CD8-positive, alpha-beta memory T cell (primary cell): Measurements from ENCODE around the gene COL25A1. TPM values are rescaled to one million over a fixed set of nuclear protein-coding genes. Genes with fewer than 3 reads are reported as not detected.

Experiments used
- CTCF ChIA-PET: fragments of 350-600 bp; sonication (Branson Sonifier 250); formaldehyde crosslinking; loops from one replicate; lab custom pipeline; 2021; ENCODE audit warnings: antibody characterized with exemption; lab: Charles Lee
- POLR2A ChIA-PET: fragments of 350-600 bp; sonication (Branson Sonifier 250); formaldehyde crosslinking; loops from one replicate; lab custom pipeline; 2021; ENCODE audit warnings: antibody characterized with exemption; lab: Charles Lee
- DNase-seq, 5 donors: peaks; one replicate each; pipeline versions ENCODE4 v3.0.0 to v3.0.0-alpha.2; 2020 to 2022; ENCODE audit warnings: mixed read lengths in 1 of 5
- H3K27ac ChIP-seq: one replicate; pipeline ENCODE4 v1.7.0; 2013; ENCODE audit warnings: low read depth, mild to moderate bottlenecking, low read length, moderate library complexity
- H3K27me3 ChIP-seq: 2 replicates; pipeline ENCODE4 v1.7.0; 2013; ENCODE audit warnings: low read length, mild to moderate bottlenecking; ENCODE audit not compliant: insufficient read depth, poor library complexity, severe bottlenecking
- H3K36me3 ChIP-seq: 2 replicates; pipeline ENCODE4 v1.7.0; 2013; ENCODE audit warnings: mild to moderate bottlenecking, low read length, moderate library complexity; ENCODE audit not compliant: insufficient read depth
- H3K4me1 ChIP-seq: 2 replicates; pipeline ENCODE4 v1.7.0; 2013; ENCODE audit warnings: mild to moderate bottlenecking, low read length, moderate library complexity; ENCODE audit not compliant: insufficient read depth
- H3K4me3 ChIP-seq: 2 replicates; pipeline ENCODE4 v1.7.0; 2013; ENCODE audit warnings: mild to moderate bottlenecking, low read length
- H3K9me3 ChIP-seq: 2 replicates; pipeline ENCODE4 v1.7.0; 2013; ENCODE audit warnings: mild to moderate bottlenecking, low read length
- H3K27ac Mint-ChIP-seq, 8 donors: one replicate each; pipeline ENCODE4 v1.8.0; 2020 to 2021; ENCODE audit warnings: mixed read lengths in 8 of 8, mild to moderate bottlenecking in 6 of 8, inconsistent platforms in 3 of 8, moderate library complexity in 3 of 8
- H3K27me3 Mint-ChIP-seq, 2 donors: one replicate each; pipeline ENCODE4 v1.8.0; 2020 to 2021; ENCODE audit warnings: mixed read lengths in 2 of 2, mild to moderate bottlenecking in 1 of 2, moderate library complexity in 1 of 2
- H3K36me3 Mint-ChIP-seq, 3 donors: one replicate each; pipeline ENCODE4 v1.8.0; 2020 to 2021; ENCODE audit warnings: mixed read lengths in 3 of 3, inconsistent platforms in 1 of 3, mild to moderate bottlenecking in 1 of 3
- H3K4me1 Mint-ChIP-seq, 3 donors: one replicate each; pipeline ENCODE4 v1.8.0; 2020 to 2021; ENCODE audit warnings: mixed read lengths in 3 of 3, inconsistent platforms in 1 of 3, mild to moderate bottlenecking in 1 of 3
- H3K4me3 Mint-ChIP-seq, 7 donors: one replicate each; pipeline ENCODE4 v1.8.0; 2020 to 2021; ENCODE audit warnings: mixed read lengths in 7 of 7, mild to moderate bottlenecking in 6 of 7, moderate library complexity in 4 of 7, inconsistent platforms in 2 of 7
- H3K9me3 Mint-ChIP-seq, 5 donors: one replicate each; pipeline ENCODE4 v1.8.0; 2020 to 2022; ENCODE audit warnings: mixed read lengths in 5 of 5, mild to moderate bottlenecking in 3 of 5, moderate library complexity in 2 of 5, inconsistent platforms in 1 of 5
- polyA plus RNA-seq: library from polyadenylated mRNA; unstranded; fragments of 300-500 nt; fragmentation: Illumina TruSeq; gene quantifications from one replicate; pipeline ENCODE4 v1.2.3, GENCODE V29; 2021
- total RNA-seq, 2 experiments: library from RNA; stranded (reverse); gene quantifications; one replicate each; pipeline ENCODE4 v1.2.3, GENCODE V29; 2021

Gene COL25A1
- total and polyA plus RNA-seq, 3 experiments from 2014 or later: not detected

DNA sequence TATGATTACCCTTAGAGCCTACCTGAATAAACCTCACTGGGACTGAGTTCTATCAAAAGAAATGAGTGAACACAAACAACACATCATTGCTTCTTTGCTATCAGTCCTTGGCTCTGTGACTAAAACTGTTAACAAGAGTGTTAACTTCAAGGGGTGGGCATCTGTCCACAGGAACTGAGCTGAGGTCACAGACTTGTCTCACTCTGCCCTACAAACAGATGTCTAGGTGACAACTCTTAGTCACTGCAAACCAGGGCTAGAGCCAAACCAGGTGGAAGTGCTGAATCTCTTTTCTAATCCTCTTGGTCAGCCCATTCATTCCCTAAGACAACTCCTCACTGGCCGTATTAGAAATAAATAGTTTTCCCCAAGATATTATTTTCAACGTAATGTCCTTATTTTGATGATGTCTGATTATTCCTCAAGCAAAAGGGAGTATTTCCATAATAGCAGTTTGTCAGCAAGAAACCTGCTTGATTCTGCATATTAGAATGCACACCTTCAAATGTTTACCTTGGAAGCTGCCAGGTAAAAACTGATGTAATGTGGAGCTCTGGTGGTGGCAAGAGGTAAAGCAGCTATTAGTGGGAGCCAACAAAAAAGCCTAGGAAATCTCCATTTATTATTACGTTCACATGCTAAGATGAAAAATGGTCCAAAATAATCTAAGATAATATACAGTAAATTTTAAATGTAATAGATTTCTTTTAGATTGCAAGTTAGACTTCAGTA, 4.0 kb downstream of the COL25A1 start:
- Mint-ChIP-seq H3K4me3 (no peak overlapping the region), H3K4me1 (peaks cover 11 to 21% (median 12%) of the 10 kb centered on the region in 3 donors), H3K36me3 (no peaks in the 10 kb centered on the region), H3K27me3 (peaks cover 50 to 72% of the 10 kb centered on the region in 2 donors), H3K27ac (no peak overlapping the region), H3K9me3 (no peaks in the 10 kb centered on the region)
- Histone ChIP-seq H3K27ac (no peak overlapping the region), H3K36me3 (no peaks in the 10 kb centered on the region), H3K4me3 (no peak overlapping the region), H3K9me3 (no peaks in the 10 kb centered on the region), H3K4me1 (peaks cover 9% of the 10 kb centered on the region), H3K27me3 (peaks cover 22% of the 10 kb centered on the region)
- no peak for DNase-seq
- POLR2A ChIA-PET: interaction anchor here (0.6 kb wide), 1 partner anchor 52 kb away, joined by 3 read pairs; no protein-coding TSS in a partner anchor
- CTCF ChIA-PET: no interaction called here

- Histone ChIP-seq H3K9me3 (no peaks in the 10 kb centered on the region), H3K36me3 (no peaks in the 10 kb centered on the region), H3K27me3 (peaks cover 17% of the 10 kb centered on the region), H3K27ac (no peak overlapping the region), H3K4me3 (no peak overlapping the region), H3K4me1 (peaks cover 4% of the 10 kb centered on the region)
- ChIA-PET CTCF (no interaction called here), POLR2A (no interaction called here)
- no peaks in the 10 kb centered on the region for H3K36me3 Mint-ChIP-seq
- no peak overlapping the region for H3K27ac Mint-ChIP-seq
- no peaks in the 10 kb centered on the region for H3K9me3 Mint-ChIP-seq
- DNase-seq: no peak
- H3K27me3 Mint-ChIP-seq: peaks cover 37 to 57% of the 10 kb centered on the region in 2 donors
- no peak overlapping the region for H3K4me3 Mint-ChIP-seq
- H3K4me1 Mint-ChIP-seq: peaks cover 3 to 6% (median 4%) of the 10 kb centered on the region in 3 donors
Observed at GRCh38 chr4:109296527-109296926, 5.9 kb downstream of the COL25A1 start.

- Mint-ChIP-seq H3K4me3 (no peak overlapping the region), H3K9me3 (no peaks in the 10 kb centered on the region), H3K27me3 (peaks cover 25 to 48% of the 10 kb centered on the region in 2 donors), H3K36me3 (no peaks in the 10 kb centered on the region), H3K4me1 (no peaks in the 10 kb centered on the region), H3K27ac (no peak overlapping the region)
- H3K9me3 ChIP-seq: no peaks in the 10 kb centered on the region
- no peak overlapping the region for H3K27ac ChIP-seq
- DNase-seq: no peak
- no peaks in the 10 kb centered on the region for H3K36me3 ChIP-seq
- CTCF ChIA-PET: no interaction called here
- H3K4me1 ChIP-seq: no peaks in the 10 kb centered on the region
- POLR2A ChIA-PET: no interaction called here
- H3K4me3 ChIP-seq: no peak overlapping the region
- peaks cover 8% of the 10 kb centered on the region for H3K27me3 ChIP-seq
Observed at GRCh38 chr4:109295081-109295480, 7.4 kb downstream of the COL25A1 start.

- Histone ChIP-seq H3K4me3 (no peak overlapping the region), H3K9me3 (no peaks in the 10 kb centered on the region), H3K27me3 (peaks cover 8% of the 10 kb centered on the region), H3K4me1 (no peaks in the 10 kb centered on the region), H3K27ac (no peak overlapping the region), H3K36me3 (no peaks in the 10 kb centered on the region)
- no peaks in the 10 kb centered on the region for H3K36me3 Mint-ChIP-seq
- H3K4me3 Mint-ChIP-seq: no peak overlapping the region
- no peak overlapping the region for H3K27ac Mint-ChIP-seq
- DNase-seq: no peak
- CTCF ChIA-PET: no interaction called here
- H3K4me1 Mint-ChIP-seq: no peaks in the 10 kb centered on the region
- H3K9me3 Mint-ChIP-seq: no peaks in the 10 kb centered on the region
- POLR2A ChIA-PET: no interaction called here
- peaks cover 19 to 46% of the 10 kb centered on the region in 2 donors for H3K27me3 Mint-ChIP-seq
Observed at GRCh38 chr4:109294468-109295020, 7.9 kb downstream of the COL25A1 start.

DNA sequence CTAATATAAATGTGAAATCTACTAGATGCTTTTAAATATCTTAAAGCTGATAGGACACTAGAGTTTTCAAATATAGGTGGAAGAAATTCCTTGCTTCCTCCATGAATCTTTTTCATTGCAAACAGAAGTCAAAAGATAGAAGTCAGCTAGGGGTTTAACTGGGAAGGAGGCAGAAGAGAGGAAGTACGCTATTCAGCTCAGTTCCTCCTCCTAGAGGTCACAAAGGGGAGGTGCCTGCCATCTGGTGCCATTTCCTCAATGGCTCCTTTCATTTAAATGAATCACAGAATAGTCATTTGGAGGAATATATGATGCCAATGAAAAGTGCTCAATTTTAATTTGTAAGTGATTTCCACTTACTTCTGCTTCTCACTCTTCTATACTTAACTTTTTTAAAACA, 8.5 kb downstream of the COL25A1 start:
- Mint-ChIP-seq H3K9me3 (no peaks in the 10 kb centered on the region), H3K27me3 (peaks cover 14 to 42% of the 10 kb centered on the region in 2 donors), H3K36me3 (no peaks in the 10 kb centered on the region), H3K4me3 (no peak overlapping the region), H3K4me1 (no peaks in the 10 kb centered on the region), H3K27ac (no peak overlapping the region)
- H3K36me3 ChIP-seq: no peaks in the 10 kb centered on the region
- ChIA-PET POLR2A (no interaction called here), CTCF (no interaction called here)
- H3K4me3 ChIP-seq: no peak overlapping the region
- H3K9me3 ChIP-seq: no peaks in the 10 kb centered on the region
- DNase-seq: no peak
- H3K4me1 ChIP-seq: no peaks in the 10 kb centered on the region
- H3K27me3 ChIP-seq: peaks cover 8% of the 10 kb centered on the region
- no peak overlapping the region for H3K27ac ChIP-seq

DNA sequence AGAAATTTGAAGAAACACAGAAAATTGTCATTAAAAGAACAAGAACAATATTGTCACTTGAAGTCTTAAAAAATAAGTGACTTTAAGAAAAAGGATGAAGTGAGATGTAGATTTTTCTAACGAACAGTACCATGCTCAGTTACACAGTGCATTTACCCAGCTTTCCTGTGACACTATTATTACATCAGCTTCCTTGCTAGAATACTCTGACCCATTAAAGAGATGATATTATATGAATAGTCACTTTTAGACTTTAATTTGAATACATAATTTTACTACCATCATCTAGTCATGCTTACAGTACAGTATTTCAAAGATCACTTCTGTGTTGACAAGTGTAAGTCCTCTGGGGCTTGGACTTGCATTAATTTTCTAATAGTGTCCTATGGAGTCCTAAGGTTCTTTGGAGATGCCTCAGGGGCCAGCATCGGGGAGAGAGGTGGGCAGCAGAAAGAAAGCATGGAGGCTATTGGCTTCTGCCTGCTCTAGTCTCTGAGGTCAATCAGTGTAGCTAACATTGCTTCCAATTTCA, 10.7 kb downstream of the COL25A1 start:
- no peaks in the 10 kb centered on the region for H3K4me1 ChIP-seq
- no peaks in the 10 kb centered on the region for H3K9me3 ChIP-seq
- no peak overlapping the region for H3K4me3 ChIP-seq
- Mint-ChIP-seq H3K36me3 (no peaks in the 10 kb centered on the region), H3K4me1 (no peaks in the 10 kb centered on the region), H3K4me3 (no peak overlapping the region), H3K27me3 (peaks cover 5 to 30% of the 10 kb centered on the region in 2 donors), H3K9me3 (no peaks in the 10 kb centered on the region), H3K27ac (no peak overlapping the region)
- DNase-seq: no peak
- ChIA-PET CTCF (no interaction called here), POLR2A (no interaction called here)
- H3K36me3 ChIP-seq: no peaks in the 10 kb centered on the region
- H3K27me3 ChIP-seq: no peaks in the 10 kb centered on the region
- no peak overlapping the region for H3K27ac ChIP-seq

- H3K9me3 ChIP-seq: no peaks in the 10 kb centered on the region
- ChIA-PET POLR2A (no interaction called here), CTCF (no interaction called here)
- Mint-ChIP-seq H3K27me3 (peaks cover 5 to 23% of the 10 kb centered on the region in 2 donors), H3K4me3 (no peak overlapping the region), H3K9me3 (no peaks in the 10 kb centered on the region), H3K4me1 (no peaks in the 10 kb centered on the region), H3K36me3 (no peaks in the 10 kb centered on the region), H3K27ac (no peak overlapping the region)
- DNase-seq: no peak
- no peak overlapping the region for H3K27ac ChIP-seq
- H3K36me3 ChIP-seq: no peaks in the 10 kb centered on the region
- no peak overlapping the region for H3K4me3 ChIP-seq
- H3K4me1 ChIP-seq: no peaks in the 10 kb centered on the region
- H3K27me3 ChIP-seq: no peaks in the 10 kb centered on the region
Observed at GRCh38 chr4:109290918-109291317, 11.5 kb downstream of the COL25A1 start.

DNA sequence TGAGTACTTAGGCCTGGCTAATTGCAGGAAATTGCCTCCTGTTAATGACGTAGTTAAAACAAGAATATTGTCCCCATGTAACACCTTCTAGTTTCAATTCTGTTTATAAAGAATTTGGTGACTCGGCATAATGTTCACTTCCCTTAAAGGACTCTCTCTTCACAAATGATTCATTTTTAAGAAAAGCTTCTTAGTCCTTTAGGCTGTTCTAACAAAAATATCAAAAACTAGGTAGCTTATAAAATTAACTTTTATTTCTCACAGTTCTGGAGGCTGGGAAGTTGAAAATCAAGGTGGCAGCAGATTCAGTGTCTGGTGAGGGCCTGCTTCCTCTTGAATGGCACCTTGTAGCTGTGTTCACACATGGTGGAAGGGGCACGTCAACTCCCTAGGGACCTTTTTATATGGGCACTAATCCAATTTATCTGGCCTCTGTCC, 23.8 kb downstream of the COL25A1 start:
- H3K27me3 Mint-ChIP-seq: peaks cover 11 to 22% of the 10 kb centered on the region in 2 donors
- DNase-seq: no peak
- Histone ChIP-seq H3K27ac (no peak overlapping the region), H3K4me1 (no peaks in the 10 kb centered on the region), H3K4me3 (no peak overlapping the region), H3K36me3 (no peaks in the 10 kb centered on the region), H3K9me3 (no peaks in the 10 kb centered on the region), H3K27me3 (no peaks in the 10 kb centered on the region)
- H3K4me3 Mint-ChIP-seq: no peak overlapping the region
- H3K36me3 Mint-ChIP-seq: no peaks in the 10 kb centered on the region
- ChIA-PET POLR2A (no interaction called here), CTCF (interaction anchor here (1.2 kb wide), 1 partner anchor 30 kb away, joined by 4 read pairs; no protein-coding TSS in a partner anchor)
- no peak overlapping the region for H3K27ac Mint-ChIP-seq
- H3K4me1 Mint-ChIP-seq: no peaks in the 10 kb centered on the region
- H3K9me3 Mint-ChIP-seq: no peaks in the 10 kb centered on the region
